PC-3 (cell line): ENCODE data around the gene CDKL5.

Source experiments
- EZH2phosphoT487 ChIP-seq: fragments of 300-600 bp; sonication (generic); IDR thresholded peaks from 2 replicates; pipeline ENCODE4 v1.6.1; 2018; ENCODE audit warnings: mild to moderate bottlenecking, antibody characterized with exemption, low read length, borderline replicate concordance
- TF ChIP-seq, protein P1 (sequence below): fragments of 300-600 bp; sonication (generic); conservative IDR thresholded peaks from 2 replicates; pipeline ENCODE4 v1.5.1; 2017; ENCODE audit warnings: antibody characterized with exemption, low read depth, mild to moderate bottlenecking, low read length

DNA sequence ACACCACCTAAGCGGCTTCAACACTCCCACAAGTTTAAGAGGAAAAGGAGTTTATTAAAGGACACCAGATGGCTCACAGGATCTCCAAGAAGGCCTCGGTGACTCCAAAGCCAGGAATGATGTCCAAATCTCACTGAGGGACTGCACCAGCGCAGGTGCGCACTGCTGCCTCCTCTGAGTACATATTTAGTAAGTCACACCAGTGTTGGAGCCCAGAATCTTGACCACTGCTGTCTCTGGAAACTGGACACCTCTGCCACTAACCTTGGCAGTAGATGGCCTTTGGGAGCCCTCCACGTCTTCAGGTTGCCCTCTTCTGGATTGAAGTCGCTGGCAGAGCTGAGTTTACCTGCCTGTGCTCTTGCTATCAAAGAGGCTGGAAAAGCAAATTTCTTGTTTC is 256.6 kb downstream of the CDKL5 start:
- TF ChIP-seq, protein P1, sequence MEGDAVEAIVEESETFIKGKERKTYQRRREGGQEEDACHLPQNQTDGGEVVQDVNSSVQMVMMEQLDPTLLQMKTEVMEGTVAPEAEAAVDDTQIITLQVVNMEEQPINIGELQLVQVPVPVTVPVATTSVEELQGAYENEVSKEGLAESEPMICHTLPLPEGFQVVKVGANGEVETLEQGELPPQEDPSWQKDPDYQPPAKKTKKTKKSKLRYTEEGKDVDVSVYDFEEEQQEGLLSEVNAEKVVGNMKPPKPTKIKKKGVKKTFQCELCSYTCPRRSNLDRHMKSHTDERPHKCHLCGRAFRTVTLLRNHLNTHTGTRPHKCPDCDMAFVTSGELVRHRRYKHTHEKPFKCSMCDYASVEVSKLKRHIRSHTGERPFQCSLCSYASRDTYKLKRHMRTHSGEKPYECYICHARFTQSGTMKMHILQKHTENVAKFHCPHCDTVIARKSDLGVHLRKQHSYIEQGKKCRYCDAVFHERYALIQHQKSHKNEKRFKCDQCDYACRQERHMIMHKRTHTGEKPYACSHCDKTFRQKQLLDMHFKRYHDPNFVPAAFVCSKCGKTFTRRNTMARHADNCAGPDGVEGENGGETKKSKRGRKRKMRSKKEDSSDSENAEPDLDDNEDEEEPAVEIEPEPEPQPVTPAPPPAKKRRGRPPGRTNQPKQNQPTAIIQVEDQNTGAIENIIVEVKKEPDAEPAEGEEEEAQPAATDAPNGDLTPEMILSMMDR, result no peak
- TF ChIP-seq EZH2phosphoT487, result no peak
